HEK293 (cell line): ENCODE measurements around the gene PIP4K2B.

ENCODE experiments used
- CTCF ChIA-PET: fragments of 350-600 bp; formaldehyde crosslinking; extraction: SDS; loops from one replicate; lab custom pipeline; 2021; ENCODE audit warnings: antibody characterized with exemption; lab: Yijun Ruan, JAX
- POLR2A ChIA-PET: fragments of 300-600 bp; formaldehyde crosslinking; extraction: SDS; loops from one replicate; lab custom pipeline; 2020; ENCODE audit warnings: antibody characterized with exemption, inconsistent platforms; lab: Yijun Ruan, JAX
- H3K27ac ChIP-seq: fragments of 200-500 bp; sonication (Bioruptor generic); 2 replicates; pipeline ENCODE4 v1.5.1; 2014; ENCODE audit warnings: low read depth, low read length, control low read depth, inconsistent platforms; ENCODE audit errors: extremely low read depth
- H3K36me3 ChIP-seq, 2 experiments: fragments of 200-500 bp in 1 of 2; sonication (Bioruptor generic) in 1 of 2; 1 replicate in 1 of 2; 2 replicates in 1 of 2; pipeline ENCODE4 v1.5.1; 2014 to 2017; ENCODE audit warnings: inconsistent platforms in 2 of 2, low read length in 2 of 2; ENCODE audit not compliant: control insufficient read depth in 2 of 2, insufficient read depth in 1 of 2
- H3K4me1 ChIP-seq: fragments of 200-500 bp; sonication (Bioruptor generic); 2 replicates; pipeline ENCODE4 v1.5.1; 2014; ENCODE audit warnings: mild to moderate bottlenecking, low read length, inconsistent platforms; ENCODE audit not compliant: control insufficient read depth, insufficient read depth
- H3K4me3 ChIP-seq: 2 replicates; pipeline ENCODE4 v1.5.1; 2011; ENCODE audit warnings: low read depth, mild to moderate bottlenecking, control low read depth, low read length, moderate library complexity
- H3K9me3 ChIP-seq: fragments of 200-500 bp; sonication (Bioruptor generic); 2 replicates; pipeline ENCODE4 v1.5.1; 2014; ENCODE audit warnings: low read depth, low read length, inconsistent platforms; ENCODE audit not compliant: control insufficient read depth, insufficient read depth
- AEBP2 ChIP-seq: fragments of 450-650 bp; formaldehyde crosslinking; IDR thresholded peaks from 2 replicates; pipeline ENCODE4 v1.5.1; 2016; ENCODE audit warnings: missing biosample characterization, missing genetic modification characterization, borderline replicate concordance
- EGR2 ChIP-seq: fragments of 450-650 bp; formaldehyde crosslinking; IDR thresholded peaks from 2 replicates; pipeline ENCODE4 v1.5.1; 2016; ENCODE audit warnings: low read depth, missing biosample characterization, missing genetic modification characterization
- HIC1 ChIP-seq: fragments of 450-650 bp; formaldehyde crosslinking; IDR thresholded peaks from 2 replicates; pipeline ENCODE4 v1.5.1; 2016; ENCODE audit warnings: missing biosample characterization, missing genetic modification characterization
- HOXA7 ChIP-seq: sonication (generic); formaldehyde crosslinking; IDR thresholded peaks from 2 replicates; pipeline ENCODE4 v1.8.1; 2022; ENCODE audit warnings: missing genetic modification reagents, borderline replicate concordance
- HOXD13 ChIP-seq: sonication (generic); formaldehyde crosslinking; IDR thresholded peaks from 2 replicates; pipeline ENCODE4 v1.8.0; 2022; ENCODE audit warnings: missing genetic modification reagents, borderline replicate concordance
- KLF8 ChIP-seq: fragments of 450-650 bp; formaldehyde crosslinking; IDR thresholded peaks from 2 replicates; pipeline ENCODE4 v1.5.1; 2016; ENCODE audit warnings: missing biosample characterization, missing genetic modification characterization
- KLF9 ChIP-seq: fragments of 450-650 bp; formaldehyde crosslinking; IDR thresholded peaks from 2 replicates; pipeline ENCODE4 v1.5.1; 2016; ENCODE audit warnings: missing biosample characterization, missing genetic modification characterization, low read depth
- SCRT2 ChIP-seq: fragments of 450-650 bp; formaldehyde crosslinking; IDR thresholded peaks from 2 replicates; pipeline ENCODE4 v1.5.1; 2016; ENCODE audit warnings: missing biosample characterization, missing genetic modification characterization
- SP3 ChIP-seq: fragments of 450-650 bp; formaldehyde crosslinking; IDR thresholded peaks from 2 replicates; pipeline ENCODE4 v1.5.1; 2016; ENCODE audit warnings: missing biosample characterization, missing genetic modification characterization
- ZBTB1 ChIP-seq: fragments of 450-650 bp; formaldehyde crosslinking; IDR thresholded peaks from 2 replicates; pipeline ENCODE4 v1.5.1; 2016; ENCODE audit warnings: missing biosample characterization, missing genetic modification characterization
- ZBTB10 ChIP-seq: fragments of 450-650 bp; formaldehyde crosslinking; IDR thresholded peaks from 2 replicates; pipeline ENCODE4 v1.5.1; 2016; ENCODE audit warnings: missing biosample characterization, missing genetic modification characterization
- ZBTB20 ChIP-seq: fragments of 450-650 bp; formaldehyde crosslinking; IDR thresholded peaks from 2 replicates; pipeline ENCODE4 v1.5.1; 2016; ENCODE audit warnings: missing biosample characterization, missing genetic modification characterization
- ZBTB6 ChIP-seq: fragments of 450-650 bp; formaldehyde crosslinking; IDR thresholded peaks from 2 replicates; pipeline ENCODE4 v1.5.1; 2017; ENCODE audit warnings: missing biosample characterization, missing genetic modification characterization
- ZFHX2 ChIP-seq: fragments of 450-650 bp; formaldehyde crosslinking; conservative IDR thresholded peaks from 2 replicates; pipeline ENCODE4 v1.5.1; 2016; ENCODE audit warnings: missing biosample characterization, missing genetic modification characterization
- ZNF121 ChIP-seq: fragments of 450-650 bp; formaldehyde crosslinking; IDR thresholded peaks from 2 replicates; pipeline ENCODE4 v1.5.1; 2016; ENCODE audit warnings: missing biosample characterization, missing genetic modification characterization
- ZNF19 ChIP-seq: fragments of 450-650 bp; formaldehyde crosslinking; IDR thresholded peaks from 2 replicates; pipeline ENCODE4; 2016; ENCODE audit warnings: missing biosample characterization, missing genetic modification characterization, low read depth
- ZNF202 ChIP-seq: fragments of 450-650 bp; formaldehyde crosslinking; IDR thresholded peaks from 2 replicates; pipeline ENCODE4 v1.5.1; 2016; ENCODE audit warnings: missing biosample characterization, missing genetic modification characterization, borderline replicate concordance
- ZNF248 ChIP-seq: fragments of 450-650 bp; formaldehyde crosslinking; IDR thresholded peaks from 2 replicates; pipeline ENCODE4 v1.5.1; 2017; ENCODE audit warnings: missing biosample characterization, missing genetic modification characterization
- ZNF26 ChIP-seq: fragments of 450-650 bp; formaldehyde crosslinking; IDR thresholded peaks from 2 replicates; pipeline ENCODE4 v1.5.1; 2016; ENCODE audit warnings: missing biosample characterization, missing genetic modification characterization
- ZNF549 ChIP-seq: fragments of 450-650 bp; IDR thresholded peaks from 2 replicates; pipeline ENCODE4 v1.5.1; 2018; ENCODE audit warnings: missing biosample characterization, missing genetic modification characterization, mild to moderate bottlenecking, inconsistent platforms, moderate library complexity
- ZNF571 ChIP-seq: fragments of 450-650 bp; formaldehyde crosslinking; IDR thresholded peaks from 2 replicates; pipeline ENCODE4 v1.5.0; 2017; ENCODE audit warnings: missing biosample characterization, missing genetic modification characterization
- ZNF600 ChIP-seq: fragments of 450-650 bp; formaldehyde crosslinking; IDR thresholded peaks from 2 replicates; pipeline ENCODE4 v1.5.1; 2016; ENCODE audit warnings: missing biosample characterization, missing genetic modification characterization
- ZNF639 ChIP-seq: fragments of 450-650 bp; formaldehyde crosslinking; IDR thresholded peaks from 2 replicates; pipeline ENCODE4 v1.5.1; 2016; ENCODE audit warnings: missing biosample characterization, missing genetic modification characterization
- ZSCAN23 ChIP-seq: fragments of 450-650 bp; formaldehyde crosslinking; IDR thresholded peaks from 2 replicates; pipeline ENCODE4 v1.5.1; 2016; ENCODE audit warnings: missing biosample characterization, missing genetic modification characterization
- ZSCAN4 ChIP-seq: fragments of 450-650 bp; formaldehyde crosslinking; IDR thresholded peaks from 2 replicates; pipeline ENCODE4 v1.5.1; 2017; ENCODE audit warnings: missing biosample characterization, missing genetic modification characterization

Gene PIP4K2B

GRCh38 chr17:38746004-38746848 is 53.1 kb downstream of the PIP4K2B start:
- H3K9me3 ChIP-seq: no peaks in the 10 kb centered on the region
- peak overlapping the region; percentile 86 for H3K4me3 ChIP-seq
- CTCF ChIA-PET: interaction anchor here (0.5 to 4.6 kb wide), 8 partner anchors 11 to 501 kb away, joined by 3 to 47 read pairs (median 3); no protein-coding TSS in a partner anchor
- H3K4me1 ChIP-seq: peaks cover 43% of the 10 kb centered on the region
- peak overlapping the region; percentile 96 for H3K27ac ChIP-seq
- H3K36me3 ChIP-seq: no peaks in the 10 kb centered on the region; a peak in 1 of 3 replicates
- POLR2A ChIA-PET: interaction anchor here (0.7 to 2.1 kb wide), 7 partner anchors 8 to 107 kb away, joined by 3 to 18 read pairs (median 3); partner anchors contain the start of gene RPL23
- no peak for TF ChIP-seq ZNF26 (tag by site-specific recombination)
- peak; percentile 83; the same call in 1 of the 2 replicates for TF ChIP-seq ZSCAN23 (tag by site-specific recombination)
- TF ChIP-seq ZBTB6 (tag by site-specific recombination): 0 out of 2 replicates have a peak, but pooled peaks have one; percentile 44
- TF ChIP-seq ZNF549: no peak
- peak; percentile 83 for TF ChIP-seq KLF9 (tag by site-specific recombination)
- no peak for TF ChIP-seq ZNF19 (tag by site-specific recombination)
- no peak for TF ChIP-seq HOXA7 (CRISPR knock-in tag)
- no peak for TF ChIP-seq SCRT2 (tag by site-specific recombination)
- no peak for TF ChIP-seq HIC1
- peak; percentile 37; the same call in 1 of the 2 replicates for TF ChIP-seq ZBTB10 (tag by site-specific recombination)
- TF ChIP-seq HOXD13 (CRISPR knock-in tag): no peak
- TF ChIP-seq KLF8 (tag by site-specific recombination): peak; percentile 36; the same call in 1 of the 2 replicates
- no peak for TF ChIP-seq SP3
- TF ChIP-seq ZNF571 (tag by site-specific recombination): no peak
- no peak for TF ChIP-seq AEBP2
- no peak for TF ChIP-seq ZNF248 (tag by site-specific recombination)
- peak; percentile 34; the same call in 1 of the 2 replicates for TF ChIP-seq ZNF639 (tag by site-specific recombination)
- TF ChIP-seq ZNF202 (tag by site-specific recombination): no peak
- peak; percentile 32 for TF ChIP-seq ZFHX2 (tag by site-specific recombination)
- TF ChIP-seq ZSCAN4 (tag by site-specific recombination): peak; percentile 83
- no peak for TF ChIP-seq ZNF121 (tag by site-specific recombination)
- TF ChIP-seq ZBTB1: no peak
- peak; percentile 69; the same call in 1 of the 2 replicates for TF ChIP-seq ZBTB20
- TF ChIP-seq ZNF600 (tag by site-specific recombination): peak; percentile 84; the same call in 1 of the 2 replicates
- peak; percentile 59 for TF ChIP-seq EGR2 (tag by site-specific recombination)
